Esophagus squamous epithelium (tissue), 5 donors: ENCODE results near the gene KCNQ1. TPM values are rescaled to one million over a fixed set of nuclear protein-coding genes. Genes with fewer than 3 reads are reported as not detected.

Experiments used
- DNase-seq: peaks from one replicate; lab custom pipeline; 2025; lab: John Stamatoyannopoulos, UW
- H3K27ac ChIP-seq, 4 donors: fragments of 200-600 bp; sonication (generic); one replicate each; pipeline ENCODE4 v1.5.1; 2016 to 2019; ENCODE audit warnings: mild to moderate bottlenecking in 1 of 4
- H3K27me3 ChIP-seq, 4 donors: fragments of 200-600 bp; sonication (generic); 1 replicate in 3 of 4; 2 replicates in 1 of 4; pipeline versions ENCODE4 v1.5.1 to v1.6.0; 2017 to 2021; ENCODE audit warnings: antibody characterized with exemption in 1 of 4
- H3K36me3 ChIP-seq, 3 donors: fragments of 200-600 bp; sonication (generic); one replicate each; pipeline ENCODE4 v1.5.1; 2016 to 2019
- H3K4me1 ChIP-seq, 3 donors: fragments of 200-600 bp; sonication (generic); one replicate each; pipeline ENCODE4 v1.5.1; 2017 to 2019
- H3K4me3 ChIP-seq, 4 donors: fragments of 200-600 bp; sonication (generic); 1 replicate in 3 of 4; 2 replicates in 1 of 4; pipeline ENCODE4 v1.5.1; 2016 to 2019; ENCODE audit warnings: mild to moderate bottlenecking in 2 of 4, moderate library complexity in 1 of 4
- H3K9me3 ChIP-seq, 3 donors: fragments of 200-600 bp; sonication (generic); one replicate each; pipeline ENCODE4 v1.5.1; 2016 to 2019
- POLR2A ChIP-seq, 4 donors: fragments of 450-650 bp; IDR thresholded peaks; one replicate each; pipeline ENCODE4 v1.6.1; 2017; ENCODE audit warnings: antibody characterized with exemption in 4 of 4, mild to moderate bottlenecking in 4 of 4, moderate library complexity in 3 of 4
- WGBS, 2 donors: methylation state at CpG; one replicate each; pipeline ENCODE4 v1.1.5; 2018; 5-methylcytosine and 5-hydroxymethylcytosine counted together
- intact Hi-C: fragments of 100-400 bp; cut with DNase I; formaldehyde crosslinking; loops from one replicate; pipeline ENCODE4 v1.15.0; 2022
- total RNA-seq, 4 donors: library from RNA; depleted of rRNA; stranded (reverse); fragments of >200 nt; gene quantifications; one replicate each; pipeline ENCODE4 v1.1.0, GENCODE V29; 2016
- TF ChIP-seq, protein P1 (sequence below), 6 experiments: fragments of 450-650 bp in 4 of 6; fragments of 200-600 bp in 2 of 6; sonication (generic) in 2 of 6; IDR thresholded peaks; one replicate each; pipeline ENCODE4 v1.5.1; 2016 to 2019; ENCODE audit warnings: antibody characterized with exemption in 6 of 6, mild to moderate bottlenecking in 4 of 6, moderate library complexity in 4 of 6
- donor health status: DM: yes; HTN: yes; CAD: no.

The KCNQ1 gene
- total RNA-seq, 4 donors from 2014 or later = 0.61 to 3.1 (median 0.72) TPM

- WGBS, 2 donors = 82 to 93% methylated on average over 2 to 6 of the region's 8 CpGs
- Histone ChIP-seq H3K9me3 (no peaks in the 10 kb centered on the region), H3K36me3 (no peaks in the 10 kb centered on the region), H3K27me3 (no peaks in the 10 kb centered on the region), H3K4me3 (no peak overlapping the region), H3K4me1 (peaks cover 0 to 9% (median 0%) of the 10 kb centered on the region in 3 donors), H3K27ac (no peak overlapping the region)
- TF ChIP-seq, protein P1, sequence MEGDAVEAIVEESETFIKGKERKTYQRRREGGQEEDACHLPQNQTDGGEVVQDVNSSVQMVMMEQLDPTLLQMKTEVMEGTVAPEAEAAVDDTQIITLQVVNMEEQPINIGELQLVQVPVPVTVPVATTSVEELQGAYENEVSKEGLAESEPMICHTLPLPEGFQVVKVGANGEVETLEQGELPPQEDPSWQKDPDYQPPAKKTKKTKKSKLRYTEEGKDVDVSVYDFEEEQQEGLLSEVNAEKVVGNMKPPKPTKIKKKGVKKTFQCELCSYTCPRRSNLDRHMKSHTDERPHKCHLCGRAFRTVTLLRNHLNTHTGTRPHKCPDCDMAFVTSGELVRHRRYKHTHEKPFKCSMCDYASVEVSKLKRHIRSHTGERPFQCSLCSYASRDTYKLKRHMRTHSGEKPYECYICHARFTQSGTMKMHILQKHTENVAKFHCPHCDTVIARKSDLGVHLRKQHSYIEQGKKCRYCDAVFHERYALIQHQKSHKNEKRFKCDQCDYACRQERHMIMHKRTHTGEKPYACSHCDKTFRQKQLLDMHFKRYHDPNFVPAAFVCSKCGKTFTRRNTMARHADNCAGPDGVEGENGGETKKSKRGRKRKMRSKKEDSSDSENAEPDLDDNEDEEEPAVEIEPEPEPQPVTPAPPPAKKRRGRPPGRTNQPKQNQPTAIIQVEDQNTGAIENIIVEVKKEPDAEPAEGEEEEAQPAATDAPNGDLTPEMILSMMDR (IDR thresholded peaks at IDR 0.05) = no peak
- no peak for TF ChIP-seq POLR2A (IDR thresholded peaks at IDR 0.05)
- intact Hi-C loops = no loop called here
- no peak for DNase-seq
These were observed 17.8 kb downstream of the KCNQ1 start for GRCh38 chr11:2462543-2462985.

- 78 to 84% methylated on average over 7 to 8 of the region's 24 CpGs for WGBS, 2 donors
- no peak overlapping the region for H3K27ac ChIP-seq
- intact Hi-C loops = no loop called here
- H3K4me1 ChIP-seq = peaks cover 0 to 12% (median 0%) of the 10 kb centered on the region in 3 donors
- H3K9me3 ChIP-seq = no peaks in the 10 kb centered on the region
- H3K4me3 ChIP-seq = no peak overlapping the region
- DNase-seq = no peak
- H3K27me3 ChIP-seq = no peaks in the 10 kb centered on the region
- TF ChIP-seq POLR2A (IDR thresholded peaks at IDR 0.05) = no peak
- TF ChIP-seq, protein P1 (IDR thresholded peaks at IDR 0.05) = no peak
- no peaks in the 10 kb centered on the region for H3K36me3 ChIP-seq
These were observed 18.4 kb downstream of the KCNQ1 start for GRCh38 chr11:2462986-2463765.

DNA sequence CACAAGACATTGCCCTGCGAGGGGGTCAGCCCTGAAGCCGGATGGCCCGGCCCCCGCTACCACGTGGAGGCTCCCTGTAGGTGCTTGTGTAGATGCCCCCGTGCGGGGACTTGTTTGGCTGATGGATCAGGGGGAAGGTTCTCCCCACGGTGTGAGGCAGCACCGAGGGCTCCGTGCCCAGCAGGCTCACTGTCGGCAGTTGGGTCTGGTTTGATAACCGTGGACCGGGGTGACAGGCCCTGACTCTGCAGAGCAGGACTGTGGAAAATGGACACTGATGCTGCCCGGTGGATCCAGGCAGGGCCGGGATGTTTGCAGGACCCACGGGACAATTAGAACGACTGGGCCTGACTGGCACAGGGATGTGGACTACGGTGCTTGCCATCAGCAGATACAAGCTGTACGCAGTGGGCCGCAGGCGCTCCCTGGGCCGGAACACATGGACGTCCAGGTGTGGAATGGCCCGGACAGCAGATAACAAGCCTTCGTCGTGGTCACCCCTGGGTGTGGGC, 19.0 kb downstream of the KCNQ1 start:
- intact Hi-C loops = no loop called here
- Histone ChIP-seq H3K36me3 (no peaks in the 10 kb centered on the region), H3K4me3 (no peak overlapping the region), H3K27me3 (no peaks in the 10 kb centered on the region), H3K9me3 (no peaks in the 10 kb centered on the region), H3K27ac (no peak overlapping the region), H3K4me1 (peaks cover 0 to 12% (median 0%) of the 10 kb centered on the region in 3 donors)
- TF ChIP-seq POLR2A (IDR thresholded peaks at IDR 0.05) = no peak
- TF ChIP-seq, protein P1 (IDR thresholded peaks at IDR 0.05) = no peak
- 90 to 92% methylated on average over 11 to 13 of the region's 26 CpGs for WGBS, 2 donors
- no peak for DNase-seq

GRCh38 chr11:2464451-2465165, 19.8 kb downstream of the KCNQ1 start:
- Histone ChIP-seq H3K4me3 (no peak overlapping the region), H3K4me1 (peaks cover 0 to 12% (median 0%) of the 10 kb centered on the region in 3 donors), H3K27me3 (no peaks in the 10 kb centered on the region), H3K36me3 (no peaks in the 10 kb centered on the region), H3K9me3 (no peaks in the 10 kb centered on the region), H3K27ac (no peak overlapping the region)
- DNase-seq = no peak
- intact Hi-C loops = no loop called here
- TF ChIP-seq, protein P1 (IDR thresholded peaks at IDR 0.05) = no peak
- no peak for TF ChIP-seq POLR2A (IDR thresholded peaks at IDR 0.05)
- 82 to 92% methylated on average over 9 to 11 of the region's 13 CpGs for WGBS, 2 donors
